ENCODE results near the gene DPP3.
A peak's percentile ranks its signal among the peaks of the same experiment; 100 is the strongest.

DPP3 gene

DNA sequence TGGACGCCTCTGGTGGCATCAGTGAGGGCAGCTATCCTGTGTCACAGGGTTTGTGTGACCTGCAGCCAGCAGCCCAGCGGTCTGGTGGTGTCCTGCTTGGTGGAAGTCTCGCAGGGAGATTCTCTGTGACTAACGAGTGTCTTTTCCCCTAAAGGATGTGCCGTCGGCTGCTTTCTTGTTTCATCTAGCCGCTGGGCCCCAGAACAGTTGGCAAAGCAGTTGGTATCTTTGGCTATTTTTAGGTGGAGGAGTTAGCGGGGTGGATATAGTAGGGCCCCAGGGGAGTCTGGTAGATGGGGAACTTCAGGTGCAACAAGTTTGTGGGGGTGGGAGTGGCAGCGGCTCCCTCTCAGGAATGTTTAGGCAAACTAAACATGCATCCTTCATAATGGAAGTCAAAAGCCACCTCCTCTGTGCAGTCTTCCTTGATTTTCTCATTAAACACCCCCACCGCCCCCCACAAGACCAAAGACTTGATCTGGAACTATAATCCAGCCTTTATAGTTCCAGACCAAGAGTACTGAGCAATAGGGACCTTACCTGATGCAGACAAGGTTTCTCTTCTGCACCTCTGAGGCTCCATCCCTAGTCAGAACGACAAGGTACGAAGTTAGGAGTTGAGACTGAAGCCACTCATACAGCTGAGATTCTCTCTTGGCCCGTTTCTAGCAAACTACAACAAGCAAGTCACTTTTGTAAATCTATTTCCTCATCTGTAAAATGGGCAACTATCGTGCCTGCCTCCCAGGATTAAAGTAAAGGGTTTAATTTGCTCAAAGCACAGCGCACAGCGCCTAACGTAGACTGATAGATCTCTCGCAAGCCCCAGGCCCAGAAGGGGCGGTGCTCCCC lies 14.6 kb upstream of the DPP3 start:
- no peak for DNase-seq (ENCODE audit: low spot score)

DNA sequence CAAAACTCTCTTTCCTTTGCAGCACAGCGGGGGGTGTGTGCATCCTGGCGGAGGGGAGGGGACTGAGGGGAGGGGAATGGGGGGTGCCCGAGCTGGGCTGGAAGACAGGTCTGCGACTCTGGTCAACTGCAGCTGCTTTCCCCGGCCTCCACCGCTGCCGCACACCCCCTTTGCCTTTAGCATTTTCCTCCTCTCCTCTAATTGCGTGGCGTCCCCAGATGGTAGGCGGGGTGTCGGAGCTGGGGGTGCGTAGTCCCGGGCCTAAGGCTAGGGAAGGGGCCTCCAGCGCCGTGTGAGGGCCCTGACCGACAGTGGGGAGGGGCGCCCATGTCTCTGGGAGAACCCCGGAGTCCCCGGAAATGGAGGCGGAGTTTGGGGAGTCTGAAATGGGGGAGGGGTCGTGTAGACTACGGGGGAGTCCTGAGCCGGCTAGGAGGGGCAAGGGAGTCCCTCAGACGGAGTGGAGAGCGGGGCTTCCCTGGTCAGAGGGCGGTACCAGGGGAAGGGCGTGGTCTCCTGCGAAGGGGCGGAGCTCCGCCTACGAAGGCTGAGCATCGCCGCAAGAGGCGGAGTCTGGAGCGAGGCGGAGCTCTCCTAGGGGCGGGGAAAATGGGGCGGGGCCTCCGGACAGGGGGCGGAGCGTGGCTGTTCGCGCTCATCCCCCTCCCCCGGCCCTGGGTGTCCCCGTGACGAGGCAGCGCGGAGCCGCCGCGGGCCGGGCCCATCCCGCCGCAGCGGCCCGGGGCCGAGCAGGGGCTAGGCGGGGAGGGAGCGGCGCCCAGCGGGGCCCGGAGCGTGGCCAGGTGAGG lies 13.8 kb upstream of the DPP3 start, which contains the start of gene PELI3:
Gene PELI3 (plus strand): TSS at position 681 of the 809 bp plus-strand sequence. CDS start 1,224 bp downstream, outside the sequence.
- DNase-seq (ENCODE audit: low spot score), result peak; percentile 99

DNA sequence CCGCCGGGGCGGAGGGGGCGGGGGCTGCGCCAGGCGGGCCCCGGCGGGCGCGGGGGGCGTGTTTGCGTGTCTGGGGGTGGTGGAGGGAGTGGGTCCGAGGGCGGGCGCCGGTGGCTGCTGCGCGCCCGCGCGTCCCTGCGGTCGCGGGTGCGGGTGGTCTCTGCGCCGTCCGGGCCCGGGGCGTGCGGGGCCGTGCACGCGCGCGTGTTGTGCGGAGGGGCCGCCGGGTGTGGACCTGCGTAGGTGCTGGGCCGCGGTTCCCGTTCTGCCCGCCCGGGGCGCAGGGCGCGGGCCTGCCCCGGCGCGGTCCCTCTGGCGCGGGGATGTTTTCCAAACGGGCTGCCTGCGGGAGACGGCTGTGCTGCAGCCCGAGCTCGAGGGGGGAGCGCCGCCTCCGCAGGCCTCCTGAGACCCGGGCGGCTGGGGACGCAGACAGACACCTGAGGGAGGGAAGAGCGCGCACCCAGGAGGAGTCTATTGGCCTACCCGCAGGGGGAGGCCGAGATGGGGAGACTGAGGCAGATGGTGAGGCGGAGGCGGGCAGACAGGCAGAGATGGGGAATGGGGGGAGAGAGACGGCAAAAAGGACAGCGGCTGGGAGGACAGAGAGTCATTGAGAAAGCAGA lies 13.1 kb upstream of the DPP3 start:
- peak; percentile 83 for DNase-seq (ENCODE audit: low spot score)

DNA sequence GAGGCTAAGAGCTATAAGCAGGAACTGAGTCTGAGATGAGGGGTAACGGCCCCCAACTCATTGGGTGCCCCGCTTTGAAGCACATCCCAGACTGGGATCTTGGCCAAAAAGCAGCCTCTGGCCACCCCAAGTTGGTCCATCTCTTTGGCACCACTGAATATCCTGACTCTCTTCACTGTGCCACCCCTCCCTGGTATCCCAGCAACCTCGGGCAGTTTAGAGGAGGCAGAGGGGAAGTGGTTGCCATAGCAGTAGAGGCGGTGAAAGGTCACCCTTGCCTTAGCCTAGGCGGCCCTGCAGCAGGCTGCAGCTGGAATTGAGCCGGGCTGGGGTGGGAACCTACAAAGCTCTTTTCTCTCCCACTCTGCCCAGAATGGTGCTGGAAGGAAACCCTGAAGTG lies 12.5 kb upstream of the DPP3 start:
- DNase-seq (ENCODE audit: low spot score), result no peak

DNA sequence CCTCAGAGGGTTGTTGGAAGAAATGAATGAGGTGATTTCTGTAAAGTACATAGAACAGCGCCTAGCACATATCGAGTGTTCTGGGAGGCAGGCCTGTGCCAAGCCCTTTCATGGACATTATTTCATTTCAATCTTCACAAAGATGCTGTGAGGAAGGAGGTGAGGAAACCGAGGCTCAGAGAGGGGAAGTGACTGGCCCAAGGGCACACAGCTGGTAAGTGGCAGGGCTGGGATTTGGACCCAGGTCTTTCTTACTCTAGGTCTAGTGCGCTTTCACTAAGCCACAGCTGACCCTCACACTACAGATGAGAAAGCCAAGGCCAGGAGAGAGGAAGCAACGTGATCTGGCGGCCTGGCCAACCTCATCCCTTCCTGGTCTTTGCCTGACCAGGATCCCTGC lies 11.5 kb upstream of the DPP3 start:
- no peak for DNase-seq (ENCODE audit: low spot score)

DNA sequence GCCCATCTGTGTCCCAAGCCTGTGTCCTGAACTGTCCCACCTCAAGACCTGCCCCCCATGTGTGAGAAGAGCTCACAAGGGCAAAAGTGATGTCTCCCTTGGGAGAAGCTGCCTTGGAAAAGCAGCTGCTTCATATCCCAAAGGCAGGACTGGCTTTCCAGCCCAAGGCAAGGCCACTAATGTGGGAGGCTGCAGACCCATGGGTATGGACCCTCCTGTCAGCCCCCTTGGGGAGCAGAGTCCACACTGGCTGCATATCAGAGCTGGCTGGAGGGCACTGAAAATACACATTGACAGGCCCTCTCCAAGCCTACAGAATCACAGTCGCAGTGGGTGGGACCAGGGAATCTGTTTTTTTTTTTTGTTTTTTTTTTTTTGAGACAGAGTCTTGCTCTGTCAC lies 10.8 kb upstream of the DPP3 start:
- no peak for DNase-seq (ENCODE audit: low spot score)

DNA sequence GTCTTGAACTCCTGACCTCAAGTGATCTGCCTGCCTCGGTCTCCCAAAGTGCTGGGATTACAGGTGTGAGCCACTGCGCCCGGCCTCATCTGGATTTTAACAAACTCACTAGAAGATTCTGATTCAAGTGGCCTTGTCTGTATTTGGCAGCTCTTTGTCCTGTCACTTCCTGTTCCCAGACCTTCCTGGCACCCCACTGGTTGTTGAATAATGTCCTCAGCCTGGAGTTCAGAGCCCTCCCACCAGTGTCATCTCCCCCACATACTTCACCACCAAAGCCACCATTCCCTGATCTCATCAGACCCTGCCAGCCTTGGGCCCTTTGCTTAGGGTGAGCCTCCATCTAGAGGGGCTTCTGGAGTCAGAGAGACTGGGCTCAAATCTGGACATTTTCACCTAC lies 10.2 kb upstream of the DPP3 start:
- DNase-seq (ENCODE audit: low spot score), result no peak

DNA sequence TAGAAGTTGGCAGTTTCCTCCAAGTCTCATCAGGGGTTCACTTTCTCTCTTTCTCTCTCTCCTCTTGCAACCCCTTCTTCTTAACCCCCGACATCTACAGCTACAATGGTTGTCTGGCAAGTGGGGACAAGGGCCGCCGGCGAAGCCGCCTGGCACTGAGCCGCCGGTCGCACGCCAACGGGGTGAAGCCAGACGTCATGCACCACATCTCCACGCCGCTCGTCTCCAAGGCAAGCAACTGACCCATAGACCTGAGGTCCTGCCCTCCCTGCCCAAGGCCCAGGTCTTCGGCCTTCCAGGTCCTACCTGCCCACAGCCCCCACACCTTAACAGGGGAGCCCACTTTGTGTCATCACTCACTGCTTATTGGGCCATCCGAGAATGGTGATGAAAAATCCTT lies 9.1 kb upstream of the DPP3 start:
- DNase-seq (ENCODE audit: low spot score), result no peak

DNA sequence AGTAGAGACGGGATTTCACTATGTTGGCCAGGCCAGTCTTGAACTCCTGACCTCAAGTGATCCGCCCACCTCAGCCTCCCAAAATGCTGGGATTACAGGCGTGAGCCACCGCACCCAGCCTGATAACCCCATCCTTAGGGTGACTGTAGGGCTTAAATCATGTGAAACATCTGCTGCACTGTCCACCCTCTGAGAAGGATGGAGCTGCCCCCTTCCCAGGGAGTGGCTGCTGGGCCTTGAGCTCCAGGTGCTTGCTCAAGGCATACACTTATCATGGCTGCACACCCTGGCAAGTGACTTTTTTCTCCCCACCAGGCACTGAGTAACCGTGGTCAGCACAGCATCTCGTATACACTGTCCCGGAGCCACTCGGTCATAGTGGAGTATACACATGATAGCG lies 8.2 kb upstream of the DPP3 start:
- DNase-seq (ENCODE audit: low spot score), result no peak

DNA sequence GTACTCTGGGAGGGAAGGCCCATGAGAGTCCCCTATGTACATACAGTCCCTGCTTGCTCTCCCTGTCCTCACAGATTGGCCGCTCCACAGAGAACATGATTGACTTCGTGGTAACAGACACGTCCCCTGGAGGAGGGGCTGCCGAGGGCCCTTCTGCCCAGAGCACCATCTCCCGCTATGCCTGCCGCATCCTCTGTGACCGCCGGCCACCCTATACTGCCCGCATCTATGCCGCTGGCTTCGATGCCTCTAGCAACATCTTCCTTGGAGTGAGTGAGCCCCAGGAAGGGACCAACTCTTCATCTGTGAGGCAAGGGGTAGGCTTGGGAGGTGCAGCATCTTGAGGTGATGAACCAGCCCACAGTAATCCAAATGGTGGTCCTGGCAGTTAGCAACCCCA lies 7.1 kb upstream of the DPP3 start:
- no peak for DNase-seq (ENCODE audit: low spot score)

DNA sequence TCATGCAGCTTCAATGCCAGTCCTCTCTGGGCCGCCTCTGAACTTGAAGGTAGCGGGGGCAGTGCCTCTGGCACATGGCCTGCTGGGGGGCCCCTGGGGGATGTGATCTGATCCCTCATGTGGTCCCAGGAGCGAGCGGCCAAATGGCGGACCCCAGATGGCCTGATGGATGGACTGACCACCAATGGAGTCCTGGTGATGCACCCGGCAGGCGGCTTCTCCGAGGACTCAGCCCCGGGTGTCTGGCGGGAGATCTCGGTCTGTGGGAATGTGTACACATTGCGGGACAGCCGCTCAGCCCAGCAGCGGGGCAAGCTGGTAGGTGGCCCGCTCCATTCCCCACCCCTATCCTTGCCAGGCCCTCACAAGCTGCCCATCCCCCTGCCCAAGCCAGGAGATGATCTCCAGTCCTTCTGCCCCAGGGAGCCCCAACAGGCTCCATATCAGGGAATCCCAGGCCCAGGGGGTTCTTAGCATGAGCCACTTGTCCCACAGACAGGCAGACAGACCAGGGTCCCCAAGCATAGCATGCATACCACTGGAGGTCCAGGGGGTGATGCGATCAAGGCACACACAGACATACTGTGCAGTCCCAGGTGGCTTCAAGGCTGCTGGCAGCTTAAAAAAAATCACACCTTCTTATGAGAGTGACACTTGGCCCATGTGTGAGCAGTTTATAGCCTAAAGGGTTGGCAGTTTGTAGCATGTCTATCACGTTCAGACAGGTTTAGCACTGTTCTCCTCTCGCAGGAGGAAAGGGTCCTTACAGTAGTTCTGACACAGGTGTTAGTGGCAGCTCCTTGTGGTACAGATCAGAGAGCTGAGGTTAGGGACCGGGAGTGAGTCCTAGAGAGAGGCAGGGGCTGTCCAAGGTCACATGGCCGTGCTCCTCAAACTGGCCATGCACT lies 6.4 kb upstream of the DPP3 start:
- DNase-seq (ENCODE audit: low spot score), result no peak

DNA sequence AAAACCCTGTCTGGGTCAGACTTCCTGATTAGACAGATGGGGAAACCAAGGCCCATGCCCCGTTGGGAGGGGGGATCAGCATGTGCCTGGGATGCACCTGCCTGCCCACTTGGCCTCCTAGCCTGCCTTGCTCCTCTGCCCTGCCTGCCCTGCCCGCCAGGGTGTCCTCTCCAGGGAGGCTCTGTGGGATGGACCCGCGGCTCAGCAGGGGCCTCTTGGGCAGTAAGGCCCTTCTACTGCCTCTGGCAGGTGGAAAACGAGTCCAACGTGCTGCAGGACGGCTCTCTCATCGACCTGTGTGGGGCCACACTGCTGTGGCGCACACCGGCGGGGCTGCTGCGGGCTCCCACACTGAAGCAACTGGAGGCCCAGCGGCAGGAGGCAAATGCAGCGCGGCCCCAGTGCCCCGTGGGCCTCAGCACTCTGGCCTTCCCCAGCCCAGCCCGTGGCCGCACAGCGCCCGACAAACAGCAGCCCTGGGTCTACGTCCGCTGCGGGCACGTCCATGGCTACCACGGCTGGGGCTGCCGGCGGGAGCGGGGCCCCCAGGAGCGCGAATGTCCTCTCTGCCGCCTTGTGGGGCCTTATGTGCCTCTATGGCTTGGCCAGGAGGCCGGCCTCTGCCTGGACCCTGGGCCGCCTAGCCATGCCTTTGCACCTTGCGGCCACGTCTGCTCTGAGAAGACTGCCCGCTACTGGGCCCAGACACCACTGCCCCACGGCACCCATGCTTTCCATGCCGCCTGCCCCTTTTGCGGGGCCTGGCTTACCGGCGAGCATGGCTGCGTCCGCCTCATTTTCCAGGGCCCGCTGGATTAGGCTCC lies 4.7 kb upstream of the DPP3 start:
- no peak for DNase-seq (ENCODE audit: low spot score)

DNA sequence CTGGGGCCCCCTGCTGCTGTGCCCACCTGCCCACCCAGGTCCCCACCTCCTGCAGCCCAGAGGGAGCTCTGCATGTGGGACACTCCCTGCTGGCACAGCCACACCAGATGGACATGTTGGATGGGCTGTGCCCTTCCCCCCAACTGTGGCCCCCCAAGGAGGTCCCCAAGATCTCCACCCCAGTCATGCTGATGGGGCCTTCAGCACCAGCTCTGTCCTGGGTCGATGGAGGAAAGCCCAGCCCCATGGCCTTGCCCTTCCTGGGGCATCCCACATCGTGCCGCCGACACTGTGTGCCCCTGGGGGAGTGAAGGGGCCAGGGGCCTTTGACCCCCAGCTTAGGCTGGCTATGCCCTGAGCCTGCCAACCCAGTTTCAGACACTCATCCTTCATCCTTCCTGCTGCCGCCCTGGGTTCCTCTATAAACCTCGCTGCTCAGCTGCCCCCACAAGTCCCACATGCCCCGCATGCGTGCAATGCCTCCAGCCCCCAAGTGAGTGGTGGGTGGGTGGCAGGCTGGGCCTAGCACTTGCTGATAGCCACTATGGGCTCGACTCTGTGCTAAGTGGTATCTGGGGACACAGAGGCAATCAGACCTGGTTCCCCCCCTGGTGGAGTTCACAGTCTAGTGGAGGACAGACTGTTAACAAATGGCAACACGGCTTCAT lies 3.9 kb upstream of the DPP3 start:
- no peak for DNase-seq (ENCODE audit: low spot score)

DNA sequence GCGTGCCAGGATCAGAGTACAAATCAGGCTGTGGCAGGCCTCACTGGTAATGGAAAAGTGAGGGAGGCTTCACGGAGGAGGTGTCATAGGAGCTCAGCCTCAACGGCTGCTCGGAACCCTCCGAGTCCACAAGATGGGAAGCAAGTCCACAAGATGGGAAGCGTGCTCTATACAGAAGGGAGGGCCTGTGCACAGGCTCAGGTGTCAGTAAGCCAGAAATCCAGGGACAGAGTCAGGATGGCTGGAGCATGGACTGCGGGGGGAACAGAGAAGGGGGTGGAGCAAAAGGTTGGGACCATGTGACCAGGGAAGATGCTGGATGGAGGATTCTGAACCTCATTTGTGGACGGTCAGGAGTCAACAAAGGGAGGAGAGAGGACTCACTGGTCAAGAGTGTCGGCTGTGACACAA lies 3.4 kb upstream of the DPP3 start:
- no peak for DNase-seq (ENCODE audit: low spot score)

DNA sequence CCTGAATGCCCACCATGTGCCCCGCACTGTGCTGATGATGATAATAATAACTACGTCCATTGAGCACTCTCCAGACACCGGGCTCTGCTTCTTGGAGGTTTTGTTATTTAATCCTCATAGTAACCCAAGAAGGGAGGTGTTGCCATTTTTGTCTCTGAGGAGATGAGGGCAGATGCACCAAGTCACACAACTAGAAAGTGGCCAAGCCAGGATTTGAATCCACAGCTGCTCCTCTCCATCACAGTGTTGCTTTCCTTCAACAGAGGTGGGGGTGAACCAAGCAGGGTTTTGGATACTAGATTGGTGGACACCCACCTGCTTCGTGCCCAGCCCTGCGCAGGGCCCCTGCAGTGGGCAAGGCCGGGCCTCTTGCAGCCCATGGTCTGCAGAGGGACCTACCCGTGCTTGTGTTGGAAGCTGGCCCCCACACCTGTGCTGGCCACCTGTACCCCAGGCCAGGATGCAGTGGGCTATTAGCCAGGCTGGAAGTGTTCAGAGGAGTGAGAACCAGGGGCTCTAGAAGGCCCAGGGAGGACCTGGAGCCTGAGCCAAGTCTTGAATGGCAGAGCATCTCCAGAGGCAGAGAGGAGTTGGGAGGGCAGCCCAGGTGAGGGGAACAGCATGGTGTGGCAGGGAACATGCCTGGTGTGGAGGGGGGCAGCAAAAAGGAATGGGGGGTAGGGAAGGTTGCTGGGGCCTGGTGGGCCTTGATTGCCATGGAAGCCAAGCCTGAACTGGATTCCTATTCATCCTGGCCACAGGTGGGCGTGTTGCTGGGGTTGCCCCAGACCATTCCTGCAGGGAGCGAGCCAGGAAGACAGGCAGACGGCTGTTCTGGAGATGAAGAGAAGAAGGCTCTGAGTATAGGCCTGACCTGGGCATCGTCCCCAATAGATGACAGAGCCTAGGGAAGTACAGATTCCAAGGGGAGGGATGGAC lies 2.7 kb upstream of the DPP3 start:
- no peak for DNase-seq (ENCODE audit: low spot score)

DNA sequence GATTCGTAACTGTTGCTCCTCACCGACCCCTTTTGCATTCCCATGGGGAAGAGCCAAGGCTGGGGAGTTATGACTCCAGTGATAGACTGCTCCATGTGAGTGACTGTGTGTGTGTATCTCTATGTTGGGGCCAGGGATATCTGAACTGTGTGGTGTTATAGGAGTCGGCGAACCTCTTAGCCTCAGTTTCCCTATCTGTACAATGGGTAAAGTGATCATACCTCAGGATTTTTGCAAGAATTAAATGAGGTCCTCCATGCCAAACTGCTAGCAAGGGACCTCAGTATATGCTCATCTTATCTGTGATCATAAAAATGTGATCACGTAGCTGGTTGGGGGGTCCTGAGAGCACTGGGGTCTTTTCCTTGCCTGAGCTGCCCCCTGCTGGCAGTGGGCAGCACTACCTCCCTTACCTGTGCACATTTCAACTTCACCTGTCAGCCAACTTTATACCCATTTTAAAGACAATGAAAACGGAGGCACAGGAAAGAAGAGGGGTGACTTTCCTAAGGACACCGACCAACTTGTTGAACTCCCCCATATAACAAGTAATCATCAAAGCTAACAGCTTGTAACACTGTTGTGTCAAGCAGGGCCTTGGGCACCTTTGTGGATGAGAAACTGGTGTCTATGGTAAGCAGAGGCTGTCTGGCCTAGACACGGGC lies 1.4 kb upstream of the DPP3 start:
- no peak for DNase-seq (ENCODE audit: low spot score)

DNA sequence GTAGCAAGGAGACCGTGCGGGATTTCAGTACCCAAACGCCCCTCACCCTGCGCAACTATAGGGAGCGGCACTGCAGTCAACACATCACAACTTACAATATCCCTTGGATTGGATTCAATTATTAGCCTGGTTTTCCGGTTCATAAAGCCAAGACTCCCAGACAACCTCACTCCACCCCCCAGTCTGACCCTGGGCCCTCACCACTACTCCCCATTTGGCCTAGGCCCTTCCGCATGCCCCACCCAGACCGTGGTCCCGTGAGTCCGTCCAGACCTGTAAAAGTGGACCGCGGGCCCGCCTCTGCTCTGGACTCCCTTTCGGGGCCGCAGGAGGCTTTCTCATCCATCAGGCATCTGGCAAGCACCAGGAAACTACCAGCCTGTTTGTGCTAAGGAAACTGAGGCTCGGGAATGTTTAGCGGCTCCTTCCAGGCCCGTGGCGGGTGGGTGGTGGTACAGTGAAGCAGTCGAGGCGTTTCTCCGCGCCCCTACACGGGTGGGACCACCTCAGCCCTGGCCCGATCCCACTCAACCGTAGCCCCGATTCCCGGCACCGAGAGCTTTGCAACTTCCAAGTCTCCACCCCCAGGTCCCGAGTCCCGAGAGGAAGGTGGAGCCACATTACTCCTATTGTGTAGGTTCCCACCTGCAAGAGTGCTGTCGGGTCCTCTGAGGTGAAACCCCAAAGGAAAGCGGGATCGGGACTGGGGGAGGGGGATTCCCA lies 679 bp upstream of the DPP3 start:
- DNase-seq (ENCODE audit: low spot score), result peak; percentile 58

DNA sequence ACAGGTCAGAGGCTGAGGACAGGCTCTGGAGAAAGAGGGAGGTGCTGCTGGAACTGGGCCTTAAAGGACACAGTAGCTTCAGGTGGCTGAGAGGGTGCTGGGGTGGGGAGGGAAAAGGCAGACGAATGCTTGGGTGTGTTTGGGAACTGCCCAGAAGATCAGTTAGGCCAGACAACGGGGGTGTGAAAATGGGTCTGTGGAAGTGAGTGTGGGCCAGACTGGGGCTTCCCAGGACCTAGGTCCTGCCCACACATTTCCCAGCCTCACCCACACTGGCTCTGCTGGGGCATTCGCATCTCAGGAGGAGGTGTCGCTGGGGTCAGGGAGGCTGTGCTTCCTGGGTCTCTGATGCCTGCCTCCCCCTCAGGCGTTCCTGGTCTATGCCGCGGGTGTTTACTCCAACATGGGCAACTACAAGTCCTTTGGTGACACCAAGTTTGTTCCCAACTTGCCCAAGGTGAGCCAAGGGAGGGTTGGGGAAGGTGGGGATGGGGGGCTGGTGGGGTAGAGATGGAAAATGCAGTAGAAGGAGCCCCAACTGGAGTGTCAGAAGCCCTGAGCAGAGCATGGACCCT lies 4.7 kb downstream of the DPP3 start:
- no peak for DNase-seq (ENCODE audit: low spot score)

All from AG08396 (cell line).